PC-3 (cell line): ENCODE data around the gene RFESD. TPM values are rescaled to one million over a fixed set of nuclear protein-coding genes. Genes with fewer than 3 reads are reported as not detected.
A peak's percentile ranks its signal among the peaks of the same experiment; 100 is the strongest.

Experiments
- ATAC-seq: fragments of 200-7000 bp; cut with Tn5 transposase; 2 replicates; pipeline ENCODE4 v1.9.1; 2020; ENCODE audit warnings: mild to moderate bottlenecking, moderate library complexity
- BruUV-seq: library from RNA; stranded (reverse); fragments of 400-500 nt; replicated peaks from 2 replicates; lab custom pipeline; 2021; lab: Mats Ljungman, UMichigan
- CTCF ChIA-PET: fragments of 300-600 bp; sonication (Branson Sonifier 250); formaldehyde crosslinking; loops from one replicate; lab custom pipeline; 2022; ENCODE audit warnings: antibody characterized with exemption; lab: Charles Lee
- POLR2A ChIA-PET: fragments of 300-600 bp; sonication (Branson Sonifier 250); formaldehyde crosslinking; loops from one replicate; lab custom pipeline; 2022; ENCODE audit warnings: antibody characterized with exemption; ENCODE audit not compliant: unreplicated experiment; lab: Charles Lee
- DNase-seq: peaks from one replicate; pipeline ENCODE4 v3.0.0-alpha.2; 2015
- H2AFZ ChIP-seq: fragments of 300-600 bp; sonication (generic); 2 replicates; pipeline ENCODE4 v1.6.0; 2016; ENCODE audit warnings: antibody characterized with exemption, low read length
- H3F3A ChIP-seq: fragments of 300-600 bp; sonication (generic); one replicate; pipeline ENCODE4 v1.6.0; 2017; ENCODE audit warnings: antibody characterized with exemption, low read length, control low read depth, mild to moderate bottlenecking; ENCODE audit not compliant: unreplicated experiment
- H3K27ac ChIP-seq: fragments of 300-600 bp; sonication (generic); 2 replicates; pipeline ENCODE4 v1.5.1; 2016; ENCODE audit warnings: mild to moderate bottlenecking, low read length
- H3K27me3 ChIP-seq: fragments of 300-600 bp; sonication (generic); 2 replicates; pipeline ENCODE4 v1.6.1; 2016; ENCODE audit warnings: low read length, mixed read lengths
- H3K36me3 ChIP-seq: fragments of 300-600 bp; sonication (generic); 2 replicates; pipeline ENCODE4 v1.6.1; 2016; ENCODE audit warnings: low read depth, mixed run types, low read length, mixed read lengths
- H3K4me1 ChIP-seq: fragments of 300-600 bp; sonication (generic); 2 replicates; pipeline ENCODE4 v1.5.1; 2016; ENCODE audit warnings: low read length; ENCODE audit not compliant: insufficient read depth
- H3K4me2 ChIP-seq: fragments of 300-600 bp; sonication (generic); 2 replicates; pipeline ENCODE4 v1.6.0; 2016; ENCODE audit warnings: low read length
- H3K4me3 ChIP-seq: fragments of 300-600 bp; sonication (generic); 2 replicates; pipeline ENCODE4 v1.5.1; 2016; ENCODE audit warnings: mild to moderate bottlenecking, low read length, mixed read lengths
- H3K79me2 ChIP-seq: fragments of 300-600 bp; sonication (generic); 2 replicates; pipeline ENCODE4 v1.6.1; 2017; ENCODE audit warnings: low read length, mixed read lengths
- H3K9ac ChIP-seq: fragments of 300-600 bp; sonication (generic); 2 replicates; pipeline ENCODE4 v1.6.0; 2016; ENCODE audit warnings: mild to moderate bottlenecking, low read length
- H3K9me2 ChIP-seq: fragments of 300-600 bp; sonication (generic); replicated peaks from 2 replicates; pipeline ENCODE4 v1.6.1; 2016; ENCODE audit warnings: mixed run types, low read length, mixed read lengths
- H3K9me3 ChIP-seq: fragments of 300-600 bp; sonication (generic); 2 replicates; pipeline ENCODE4 v1.6.1; 2016; ENCODE audit warnings: low read length, mixed read lengths
- H4K20me1 ChIP-seq: fragments of 300-600 bp; sonication (generic); 2 replicates; pipeline ENCODE4 v1.6.1; 2016; ENCODE audit warnings: low read length, mixed read lengths
- CTCF ChIP-seq: fragments of 300-600 bp; sonication (generic); conservative IDR thresholded peaks from 2 replicates; pipeline ENCODE4 v1.5.1; 2017; ENCODE audit warnings: antibody characterized with exemption, low read depth, mild to moderate bottlenecking, low read length
- EZH2 ChIP-seq: fragments of 300-600 bp; sonication (generic); IDR thresholded peaks from one replicate; pipeline ENCODE4 v1.6.1; 2017; ENCODE audit warnings: antibody characterized with exemption, mild to moderate bottlenecking, low read length; ENCODE audit not compliant: unreplicated experiment
- EZH2phosphoT487 ChIP-seq: fragments of 300-600 bp; sonication (generic); IDR thresholded peaks from 2 replicates; pipeline ENCODE4 v1.6.1; 2018; ENCODE audit warnings: mild to moderate bottlenecking, antibody characterized with exemption, low read length, borderline replicate concordance
- intact Hi-C: fragments of 100-400 bp; cut with micrococcal nuclease; formaldehyde crosslinking; loops from 2 replicates; pipeline ENCODE4 v1.9.0; 2023
- total RNA-seq: library from RNA; depleted of rRNA; stranded (reverse); fragments of >200 nt; gene quantifications from 2 replicates; pipeline ENCODE4 v1.2.3, GENCODE V29; 2014

Gene RFESD
- total RNA-seq, 1 experiment from 2014 or later = 0.36 TPM

- no peak for DNase-seq
- no peaks in the 10 kb centered on the region for H3K36me3 ChIP-seq
- H3K4me1 ChIP-seq = no peaks in the 10 kb centered on the region
- no peak overlapping the region for H3K4me2 ChIP-seq
- H4K20me1 ChIP-seq = no peaks in the 10 kb centered on the region
- no peak overlapping the region for H2AFZ ChIP-seq
- TF ChIP-seq CTCF (no peak), EZH2 (no peak), EZH2phosphoT487 (no peak)
- POLR2A ChIA-PET = no interaction called here
- H3K27me3 ChIP-seq = 0 out of 2 replicates have a peak, but pooled peaks cover 9% of the 10 kb centered on the region
- no peaks in the 10 kb centered on the region for H3K9me3 ChIP-seq
- intact Hi-C loops = no loop called here
- CTCF ChIA-PET = no interaction called here
- H3K9me2 ChIP-seq = no peaks in the 10 kb centered on the region
- no peak overlapping the region for H3K4me3 ChIP-seq
- H3F3A ChIP-seq = no peaks in the 10 kb centered on the region
- no peak overlapping the region for H3K27ac ChIP-seq
- BruUV-seq = no TSS peak
- no peak overlapping the region for H3K9ac ChIP-seq
- no peak for ATAC-seq
- no peaks in the 10 kb centered on the region for H3K79me2 ChIP-seq
These were observed 27.5 kb upstream of the RFESD start for GRCh38 chr5:95619096-95619495.

GRCh38 chr5:95619514-95620029 is 27.0 kb upstream of the RFESD start:
- ChIA-PET CTCF (no interaction called here), POLR2A (no interaction called here)
- Histone ChIP-seq H3K27me3 (0 out of 2 replicates have a peak, but pooled peaks cover 9% of the 10 kb centered on the region), H2AFZ (no peak overlapping the region), H3F3A (no peaks in the 10 kb centered on the region), H3K4me3 (no peak overlapping the region), H3K36me3 (no peaks in the 10 kb centered on the region), H3K4me2 (no peak overlapping the region), H3K4me1 (no peaks in the 10 kb centered on the region), H3K9me3 (no peaks in the 10 kb centered on the region), H4K20me1 (no peaks in the 10 kb centered on the region), H3K9me2 (no peaks in the 10 kb centered on the region), H3K79me2 (no peaks in the 10 kb centered on the region), H3K27ac (no peak overlapping the region), H3K9ac (no peak overlapping the region)
- ATAC-seq (no peak), DNase-seq (no peak)
- BruUV-seq = no TSS peak
- TF ChIP-seq EZH2phosphoT487 = no peak
- TF ChIP-seq EZH2 = no peak
- no peak for TF ChIP-seq CTCF
- intact Hi-C loops = no loop called here

GRCh38 chr5:95620030-95620869 is 26.3 kb upstream of the RFESD start, which contains the start of gene GPR150:
GPR150 (plus strand) TSS chr5:95620087; CDS start chr5:95620276, 189 bp downstream.
- DNase-seq = peak; percentile 33
- Histone ChIP-seq H3K27me3 (0 out of 2 replicates have a peak, but pooled peaks cover 9% of the 10 kb centered on the region), H3K9me2 (no peaks in the 10 kb centered on the region), H3F3A (no peaks in the 10 kb centered on the region), H3K4me1 (no peaks in the 10 kb centered on the region), H3K79me2 (no peaks in the 10 kb centered on the region), H2AFZ (peak within 1 kb of the TSS; percentile 82), H3K9me3 (no peaks in the 10 kb centered on the region), H3K27ac (no peak within 1 kb of the TSS), H3K9ac (no peak within 1 kb of the TSS), H3K4me3 (peak within 1 kb of the TSS; percentile 53), H3K4me2 (peak within 1 kb of the TSS; percentile 80), H4K20me1 (no peaks in the 10 kb centered on the region), H3K36me3 (no peaks in the 10 kb centered on the region)
- intact Hi-C loops = no loop called here
- POLR2A ChIA-PET = no interaction called here
- peak; percentile 71 for ATAC-seq
- no TSS peak for BruUV-seq
- no peak for TF ChIP-seq EZH2
- TF ChIP-seq EZH2phosphoT487 = no peak
- TF ChIP-seq CTCF = no peak
- CTCF ChIA-PET = no interaction called here
